ENCODE data around the gene SLC16A12.

Gene SLC16A12, protein sequence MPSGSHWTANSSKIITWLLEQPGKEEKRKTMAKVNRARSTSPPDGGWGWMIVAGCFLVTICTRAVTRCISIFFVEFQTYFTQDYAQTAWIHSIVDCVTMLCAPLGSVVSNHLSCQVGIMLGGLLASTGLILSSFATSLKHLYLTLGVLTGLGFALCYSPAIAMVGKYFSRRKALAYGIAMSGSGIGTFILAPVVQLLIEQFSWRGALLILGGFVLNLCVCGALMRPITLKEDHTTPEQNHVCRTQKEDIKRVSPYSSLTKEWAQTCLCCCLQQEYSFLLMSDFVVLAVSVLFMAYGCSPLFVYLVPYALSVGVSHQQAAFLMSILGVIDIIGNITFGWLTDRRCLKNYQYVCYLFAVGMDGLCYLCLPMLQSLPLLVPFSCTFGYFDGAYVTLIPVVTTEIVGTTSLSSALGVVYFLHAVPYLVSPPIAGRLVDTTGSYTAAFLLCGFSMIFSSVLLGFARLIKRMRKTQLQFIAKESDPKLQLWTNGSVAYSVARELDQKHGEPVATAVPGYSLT

DNA sequence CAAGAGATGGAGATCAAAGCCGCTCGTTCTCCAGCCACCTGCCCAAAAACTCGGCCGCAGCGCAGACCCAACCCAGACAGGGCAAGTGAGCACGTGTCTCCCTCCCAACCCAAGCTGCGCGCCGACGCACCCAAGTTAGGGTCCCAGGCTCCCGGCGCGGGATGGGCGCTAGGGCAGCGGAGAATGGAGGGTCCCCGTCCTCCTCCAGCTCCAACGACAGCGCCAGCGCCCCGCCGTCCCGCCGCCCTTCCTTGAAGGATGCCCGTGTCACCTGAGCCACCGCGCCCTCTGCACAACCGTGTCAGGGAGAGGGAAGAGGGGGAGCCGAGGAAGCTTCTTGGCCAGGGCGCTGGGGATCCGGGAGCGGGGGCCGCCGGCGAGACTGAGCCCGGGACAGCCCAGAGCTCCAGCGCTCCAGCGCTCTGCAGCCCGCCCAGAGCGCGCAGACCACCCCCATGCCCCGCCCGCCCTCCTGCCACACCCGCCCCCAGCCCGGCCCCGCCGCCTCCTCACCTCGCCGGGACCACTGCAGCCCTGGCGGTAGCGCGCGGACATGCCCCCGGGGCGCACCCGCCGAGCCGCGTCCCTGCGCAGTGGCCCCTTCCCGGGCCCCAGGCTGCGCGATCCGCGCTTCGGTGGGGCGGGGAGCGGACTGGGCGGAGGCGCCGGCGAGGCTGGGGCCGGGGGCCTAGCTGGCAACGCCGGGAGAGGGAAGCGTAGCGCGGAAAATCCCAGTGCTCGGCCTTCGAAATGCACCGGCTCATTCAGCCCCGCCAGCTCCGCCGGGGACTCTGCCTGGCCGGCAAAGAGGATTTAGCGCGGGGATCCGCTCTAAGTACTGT lies at the start of gene SLC16A12:
TSS of gene SLC16A12 (minus strand) at position 424 of the 842 bp plus-strand sequence. CDS start 73,016 bp downstream, outside the sequence.
- DNase-seq = no peak

DNA sequence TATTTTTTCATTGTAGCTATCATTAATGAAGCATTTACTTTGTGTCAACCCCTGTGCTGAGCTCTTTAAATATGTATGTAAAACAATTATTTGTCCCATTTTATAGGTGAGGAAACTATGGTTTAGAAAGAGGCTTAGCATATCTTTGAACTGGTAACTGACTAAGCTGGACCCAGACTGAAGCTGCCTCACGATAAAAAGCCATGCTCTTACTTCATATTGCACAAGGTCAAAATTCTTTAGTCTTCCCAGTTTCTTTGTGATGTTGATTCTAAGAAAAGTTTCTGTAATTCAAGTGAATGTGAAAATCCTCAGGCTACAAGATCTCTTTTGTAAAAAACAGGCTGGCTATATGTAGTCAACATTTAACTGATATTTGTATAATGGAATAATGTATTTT lies 46.6 kb upstream of the SLC16A12 start:
- DNase-seq = no peak

DNA sequence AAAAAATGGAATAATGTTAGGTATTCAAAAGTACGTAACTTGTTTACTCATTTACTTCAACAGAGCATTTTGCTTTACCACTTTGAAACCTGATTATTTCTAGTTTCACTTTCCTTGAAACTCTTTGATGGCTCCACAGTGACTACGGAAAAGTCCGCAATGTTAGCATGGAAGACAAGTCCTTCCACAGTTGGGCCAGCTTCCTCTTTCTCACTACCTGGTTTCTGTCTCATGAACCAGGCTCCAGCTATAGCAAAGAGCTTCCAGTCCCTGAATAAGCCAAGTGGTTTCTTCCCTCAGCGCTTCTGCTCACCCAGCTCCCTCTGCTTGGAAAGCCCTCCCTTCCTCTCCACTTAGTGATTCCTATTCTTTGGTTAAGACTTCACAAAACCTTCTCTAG lies 44.8 kb upstream of the SLC16A12 start:
- DNase-seq = no peak

DNA sequence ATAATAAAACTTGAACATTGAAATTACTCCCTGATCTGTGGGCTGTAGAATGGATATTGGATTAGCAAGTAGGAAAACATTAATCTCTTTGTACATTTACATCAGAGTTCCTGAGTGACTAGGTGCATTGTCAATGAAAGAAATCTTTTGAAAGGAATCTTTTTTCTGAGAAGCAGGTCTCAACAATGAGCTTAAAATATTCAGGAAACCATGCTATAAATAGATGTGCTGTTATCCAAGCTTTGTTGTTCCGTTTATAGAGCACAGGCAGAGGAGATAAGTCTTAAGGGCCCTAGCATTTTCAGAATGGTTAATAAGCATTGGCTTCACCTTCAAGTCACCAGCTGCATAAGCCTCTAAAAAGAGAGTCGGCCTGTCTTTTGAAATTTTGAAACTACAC lies 41.3 kb upstream of the SLC16A12 start:
- DNase-seq = no peak

DNA sequence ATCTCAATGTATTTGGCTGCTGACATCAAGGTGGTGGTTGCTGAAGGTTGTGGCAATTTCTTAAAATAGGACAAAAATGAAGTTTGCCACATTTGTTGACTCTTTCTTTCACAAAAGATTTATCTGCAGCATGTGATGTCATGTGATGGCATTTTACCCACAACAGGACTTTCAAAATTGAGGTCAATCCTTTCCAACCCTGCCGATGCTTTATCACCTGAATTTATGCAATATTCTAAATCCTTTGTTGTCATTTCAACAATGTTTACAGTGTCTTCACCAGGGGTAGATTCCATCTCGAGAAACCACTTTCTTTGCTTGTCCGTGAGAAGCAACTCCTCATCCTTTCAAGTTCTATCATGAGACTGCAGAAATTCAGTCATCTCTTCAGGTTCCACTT lies 40.6 kb upstream of the SLC16A12 start:
- DNase-seq = no peak

DNA sequence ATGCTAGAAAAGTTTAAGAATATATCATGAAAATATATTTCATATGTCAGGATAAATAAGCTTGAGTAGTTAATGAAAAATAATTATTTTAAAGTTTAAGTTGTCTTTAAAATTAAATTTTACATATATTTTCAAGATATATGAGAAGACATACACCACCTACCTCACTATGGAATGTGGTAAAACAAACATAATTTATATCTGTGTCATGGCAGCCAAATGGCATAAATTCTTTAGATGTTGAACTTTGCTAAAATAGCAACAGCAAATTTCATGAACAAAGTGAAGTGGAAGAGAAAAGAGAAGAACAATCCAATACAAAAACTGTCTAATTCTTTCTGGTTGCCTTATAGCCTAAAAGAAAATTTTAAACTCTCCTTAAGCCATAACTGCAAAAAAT lies 39.6 kb upstream of the SLC16A12 start:
- no peak for DNase-seq

DNA sequence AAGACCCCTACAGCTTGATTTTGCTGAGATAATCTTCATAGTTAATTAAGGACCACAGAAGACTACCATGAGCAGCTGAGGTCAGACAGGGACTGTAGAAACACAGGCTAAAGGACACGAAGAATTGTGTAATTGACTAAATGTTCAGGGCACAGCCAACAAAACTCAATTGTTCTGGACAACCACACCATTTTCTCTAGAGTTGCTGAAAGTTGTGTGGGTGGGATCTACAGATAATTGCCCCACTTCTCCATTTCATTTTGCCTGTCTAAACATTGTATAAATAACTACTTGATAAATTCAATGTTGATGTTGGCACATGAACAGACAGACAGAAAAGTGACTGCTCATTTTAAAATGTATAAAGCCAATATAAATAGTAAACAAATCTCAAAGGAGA lies 39.0 kb upstream of the SLC16A12 start:
- DNase-seq = no peak

DNA sequence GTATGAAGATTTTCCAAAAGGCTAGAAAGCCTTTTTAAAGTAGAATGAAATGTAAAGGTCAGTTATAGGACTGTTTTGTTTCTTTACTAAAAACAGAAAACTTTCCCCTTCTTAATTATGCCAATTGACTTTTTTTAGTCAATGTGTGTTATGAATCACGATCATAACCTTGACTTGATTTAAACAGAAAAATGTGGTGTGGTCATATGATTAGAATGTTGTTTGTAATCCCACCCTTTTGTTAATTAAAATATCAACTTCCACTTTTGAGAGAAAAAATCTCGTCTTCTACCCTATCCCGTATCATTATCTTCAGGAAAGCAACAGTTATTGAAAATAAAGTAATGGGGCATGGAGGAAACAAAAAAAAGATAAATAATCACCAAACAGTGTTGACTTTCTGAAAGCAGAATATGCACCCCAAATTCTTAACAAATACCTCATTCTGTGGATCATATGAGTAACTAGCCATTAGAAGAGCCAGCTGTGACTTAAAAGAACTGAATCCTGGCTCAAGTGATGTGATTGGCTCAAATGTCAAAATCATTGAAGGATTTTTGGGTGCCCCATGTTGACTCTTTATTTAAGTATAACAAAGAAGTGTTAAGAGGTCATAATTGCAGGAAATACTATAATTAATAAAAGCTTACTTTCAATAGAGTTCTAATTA lies 32.3 kb upstream of the SLC16A12 start:
- DNase-seq = no peak

DNA sequence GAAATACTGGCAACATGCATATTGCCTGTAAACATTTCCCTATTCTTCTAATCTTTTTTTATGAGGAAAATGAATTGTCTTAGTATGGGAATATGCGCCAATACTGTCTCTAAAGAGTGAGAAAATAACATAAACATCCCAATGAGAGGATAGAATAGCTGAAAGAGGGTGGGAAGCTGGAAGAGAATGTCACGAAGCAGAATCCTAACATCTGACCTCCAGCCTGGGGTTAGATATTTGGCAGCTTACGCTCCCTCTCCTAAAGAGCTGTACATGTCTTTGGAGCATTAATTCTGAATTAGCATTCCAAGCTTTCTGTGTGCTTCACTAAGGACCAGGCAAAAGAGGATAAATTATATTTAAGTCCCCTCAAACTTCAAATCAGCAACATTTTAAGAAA lies 31.6 kb upstream of the SLC16A12 start:
- DNase-seq = no peak

DNA sequence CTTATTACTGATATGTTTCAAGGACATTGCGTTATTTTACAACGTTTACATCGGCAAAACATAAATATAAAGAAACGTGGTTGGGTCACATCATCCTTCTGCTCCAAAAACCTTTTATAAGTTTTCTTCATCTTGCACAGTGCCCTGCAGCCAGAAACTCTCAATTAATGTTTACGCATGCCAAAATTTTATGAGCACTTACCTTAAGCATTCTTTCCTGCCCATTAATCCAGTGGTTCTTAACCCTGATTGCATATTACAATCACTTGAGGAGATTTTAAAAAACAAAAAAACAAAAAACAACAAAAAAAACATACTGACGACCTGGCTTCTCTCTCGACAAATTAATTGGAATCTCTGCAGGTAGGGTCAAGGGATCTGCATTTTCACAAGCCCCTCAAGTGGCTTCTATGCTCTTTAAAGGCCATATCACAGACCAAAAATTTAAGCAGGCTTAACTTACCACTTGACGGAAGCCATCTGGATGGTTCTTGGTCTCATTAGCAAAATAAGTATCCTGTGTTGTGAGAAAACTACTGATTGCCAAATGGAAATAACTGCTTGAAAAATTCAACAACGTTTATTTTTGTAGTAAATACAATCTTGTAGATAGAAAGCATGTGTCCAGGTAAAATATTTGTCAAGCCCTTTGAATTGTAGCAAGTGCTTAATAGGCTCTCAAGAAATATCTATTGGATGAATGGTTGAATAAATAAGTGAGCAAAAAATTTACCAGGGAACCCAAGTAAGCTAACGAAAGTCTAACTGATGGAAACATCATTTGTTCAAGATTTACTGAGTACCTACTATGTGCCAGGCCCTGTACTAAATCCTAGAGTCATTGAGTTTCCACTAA lies 30.9 kb upstream of the SLC16A12 start:
- no peak for DNase-seq

DNA sequence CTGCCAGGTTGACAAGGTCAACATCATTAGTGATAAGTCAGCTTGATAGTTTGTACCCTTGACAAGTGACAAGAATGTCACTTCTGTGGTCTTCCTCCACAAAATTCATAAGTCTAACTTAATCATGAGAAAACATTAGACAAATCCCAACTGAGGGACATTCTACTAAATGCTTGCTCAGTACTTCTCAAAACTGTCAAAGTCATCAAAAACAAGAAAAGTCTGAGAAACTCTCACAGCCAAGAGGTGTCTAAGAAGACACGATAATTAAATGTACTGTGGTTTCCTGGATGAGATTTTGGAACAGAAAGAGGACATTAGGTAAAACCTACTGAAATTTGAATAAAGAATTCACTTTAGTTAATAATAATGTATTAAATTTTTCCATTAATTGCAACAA lies 29.8 kb upstream of the SLC16A12 start:
- DNase-seq = no peak

DNA sequence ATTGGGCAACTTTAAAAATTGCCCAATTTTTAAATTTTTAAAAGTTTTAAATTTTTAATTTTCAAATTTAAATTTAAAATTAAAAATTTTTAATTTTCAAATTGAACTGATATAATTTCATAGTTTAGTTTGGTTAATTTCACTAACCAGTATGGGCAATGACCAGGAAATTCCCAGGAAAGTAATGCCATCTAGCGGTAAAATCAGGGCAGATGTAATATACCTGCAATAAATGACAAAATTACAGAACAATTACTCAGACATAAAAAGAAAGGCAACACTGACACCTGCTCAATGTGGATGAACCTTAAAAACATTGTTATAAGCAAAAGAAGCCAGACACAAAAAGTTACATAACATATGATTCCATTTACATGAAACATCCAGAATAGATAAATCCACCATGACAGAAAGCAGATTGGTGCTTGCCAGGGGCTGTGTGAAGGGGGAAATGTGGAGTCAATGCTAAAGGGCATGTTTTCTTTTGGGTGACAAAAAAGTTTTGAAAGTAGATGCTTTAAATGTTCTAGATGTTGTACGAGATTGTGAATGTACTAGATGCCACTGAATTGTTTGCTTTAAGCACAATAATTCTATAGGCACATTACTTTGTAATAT lies 28.6 kb upstream of the SLC16A12 start:
- DNase-seq = no peak

DNA sequence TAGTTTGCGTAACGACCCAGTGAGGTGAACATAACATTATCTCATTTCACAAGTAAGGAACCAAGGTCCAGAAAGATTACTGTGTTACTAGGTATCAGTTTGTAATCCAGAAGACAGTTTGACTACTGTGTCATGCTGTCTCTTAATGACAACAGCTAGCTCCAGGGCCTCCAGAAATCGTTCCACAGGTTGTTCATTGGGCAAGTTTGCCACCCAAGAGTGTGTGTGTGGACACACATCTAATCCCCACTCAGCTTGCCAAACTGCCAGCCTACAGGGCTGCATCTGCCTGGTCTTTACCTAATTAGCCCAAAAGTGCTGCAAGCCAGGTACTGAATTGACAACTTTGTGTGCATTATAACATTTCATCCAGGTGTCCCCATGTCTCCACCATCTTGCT lies 27.9 kb upstream of the SLC16A12 start:
- DNase-seq = no peak

DNA sequence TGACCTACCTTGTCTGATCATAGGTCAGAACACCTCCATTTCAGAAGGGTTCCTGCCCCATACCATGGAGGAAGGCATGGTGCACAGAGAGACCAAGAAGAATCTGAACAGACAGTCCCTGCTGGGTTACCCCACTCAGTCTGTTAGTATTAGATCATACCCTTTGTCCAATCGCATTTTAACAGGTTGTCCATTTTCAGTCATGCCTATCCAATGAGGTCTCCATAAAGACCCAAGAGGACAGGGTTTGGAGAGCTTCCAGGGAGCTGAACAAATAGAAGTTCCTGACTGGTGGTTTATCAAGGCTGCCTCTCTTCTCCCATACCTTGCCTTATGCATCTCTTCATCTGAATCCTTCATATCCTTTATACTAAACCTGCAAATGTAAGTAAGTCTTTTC lies 21.2 kb upstream of the SLC16A12 start:
- DNase-seq = no peak

DNA sequence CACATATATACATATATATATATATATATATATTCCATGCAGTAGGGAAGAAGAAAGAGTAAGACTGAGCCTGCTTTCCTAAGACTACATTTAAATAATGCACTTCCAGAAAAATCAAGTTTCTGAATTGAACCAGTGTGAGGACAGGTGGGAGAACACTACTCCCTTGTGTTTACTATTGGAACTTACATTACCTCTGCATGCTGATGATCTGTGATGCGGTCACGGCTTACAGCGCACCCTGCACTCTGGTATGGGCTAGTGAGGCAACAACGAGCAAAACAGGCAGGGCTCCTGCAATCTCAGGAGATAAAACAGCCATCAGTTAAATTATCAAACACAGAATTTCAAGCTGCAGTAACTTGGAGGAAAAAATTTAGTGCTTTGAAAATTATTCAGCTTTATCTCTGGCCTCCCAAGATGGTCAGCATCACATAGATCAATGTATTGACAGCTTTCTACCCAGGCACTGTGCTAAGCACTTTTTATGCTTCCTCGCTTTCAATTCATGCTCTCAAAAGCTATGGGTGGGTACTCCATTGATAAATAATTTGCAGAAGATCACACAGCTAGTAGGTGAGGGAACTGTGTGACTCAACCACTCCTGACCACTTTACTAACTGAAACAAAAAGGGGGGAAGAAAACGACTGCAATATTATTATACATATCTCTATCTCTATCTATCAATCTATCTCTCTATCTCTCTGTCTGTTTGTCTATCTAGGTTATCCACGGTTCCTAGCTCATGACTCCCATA lies 20.5 kb upstream of the SLC16A12 start:
- DNase-seq = no peak

DNA sequence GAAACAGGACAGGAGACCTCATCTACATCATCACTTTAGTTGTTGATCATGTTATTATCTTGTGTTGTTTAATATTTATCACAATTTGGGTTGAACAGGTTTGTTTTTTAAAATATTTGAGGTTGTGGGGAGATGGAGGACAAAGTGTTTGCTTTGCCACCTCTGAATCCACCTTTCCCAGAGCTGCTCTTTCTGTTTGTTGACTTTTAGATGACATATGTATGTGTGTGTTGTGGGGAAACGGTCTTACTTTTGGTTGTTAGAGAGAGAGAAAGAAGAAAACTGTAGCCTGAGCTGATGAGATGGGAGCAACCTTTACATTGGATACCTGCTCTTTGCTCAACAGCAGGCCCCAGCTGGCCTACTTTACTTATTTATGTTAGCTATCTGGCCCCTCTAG lies 19.0 kb upstream of the SLC16A12 start:
- DNase-seq = no peak

DNA sequence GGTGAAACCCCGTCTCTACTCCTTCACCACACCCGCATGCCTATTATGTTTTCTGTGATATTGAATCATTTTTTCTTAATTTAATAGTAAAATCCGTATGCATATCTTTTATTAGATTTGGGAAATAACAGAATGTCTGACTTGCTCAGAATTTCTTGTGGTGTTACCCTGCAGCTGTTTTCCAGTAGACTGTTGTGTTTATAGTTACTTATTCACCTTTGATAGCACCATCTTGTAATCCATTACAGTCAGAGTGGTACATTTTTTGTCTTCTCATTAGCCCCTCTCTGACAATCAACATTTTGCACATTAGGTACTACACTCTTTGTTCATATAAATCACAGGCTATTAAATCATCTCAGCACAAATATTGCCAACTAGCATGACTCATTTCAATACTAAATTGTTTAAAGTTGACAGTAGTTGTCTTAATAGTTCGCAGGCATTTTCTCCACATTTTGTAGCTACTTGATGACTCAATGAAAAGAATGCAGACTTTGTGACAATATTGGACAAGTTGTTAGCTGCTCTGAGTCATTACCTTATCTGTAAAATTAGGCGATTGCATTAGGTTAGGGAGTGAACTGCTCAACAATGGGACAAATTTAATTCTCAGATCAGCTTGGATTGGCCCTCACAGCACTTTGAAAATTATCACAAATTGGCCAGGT lies 17.8 kb upstream of the SLC16A12 start:
- DNase-seq = no peak

DNA sequence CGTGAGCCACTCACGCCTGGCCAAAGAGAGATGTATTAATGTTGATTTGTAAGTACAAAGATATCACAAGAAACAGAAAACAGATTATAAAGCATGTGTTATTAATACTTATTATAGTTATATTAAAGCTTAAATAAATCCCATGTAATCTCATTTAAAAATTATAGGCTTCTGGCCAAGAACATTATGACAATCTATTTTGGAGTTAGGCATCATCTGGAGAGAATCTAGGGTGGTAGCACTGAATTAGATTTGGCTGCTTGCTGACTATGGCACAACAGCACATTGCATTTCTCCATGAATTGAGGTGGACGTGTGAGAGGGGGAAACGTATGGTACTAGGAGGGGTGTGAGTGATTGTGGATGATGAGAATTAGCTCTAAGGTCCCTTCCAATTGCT lies 16.8 kb upstream of the SLC16A12 start:
- DNase-seq = no peak

DNA sequence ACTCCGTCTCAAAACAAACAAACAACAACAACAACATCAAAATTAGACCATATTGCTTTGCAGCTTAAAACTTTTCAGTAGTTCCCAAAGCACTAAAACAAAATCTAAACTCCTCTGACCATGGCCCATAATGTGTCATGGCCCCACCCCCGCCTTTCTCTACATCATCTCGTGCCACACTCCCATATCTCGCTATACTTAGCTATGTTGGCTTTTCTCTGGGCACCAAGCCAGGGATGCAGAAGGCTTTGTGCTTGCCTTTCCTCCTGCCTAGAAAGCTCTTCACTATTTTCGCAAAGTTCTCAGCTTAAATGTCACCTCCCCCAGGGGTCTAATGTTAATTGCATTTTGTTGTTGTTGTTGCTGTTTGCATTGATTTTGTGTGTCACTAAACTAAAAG lies 15.1 kb upstream of the SLC16A12 start:
- no peak for DNase-seq

DNA sequence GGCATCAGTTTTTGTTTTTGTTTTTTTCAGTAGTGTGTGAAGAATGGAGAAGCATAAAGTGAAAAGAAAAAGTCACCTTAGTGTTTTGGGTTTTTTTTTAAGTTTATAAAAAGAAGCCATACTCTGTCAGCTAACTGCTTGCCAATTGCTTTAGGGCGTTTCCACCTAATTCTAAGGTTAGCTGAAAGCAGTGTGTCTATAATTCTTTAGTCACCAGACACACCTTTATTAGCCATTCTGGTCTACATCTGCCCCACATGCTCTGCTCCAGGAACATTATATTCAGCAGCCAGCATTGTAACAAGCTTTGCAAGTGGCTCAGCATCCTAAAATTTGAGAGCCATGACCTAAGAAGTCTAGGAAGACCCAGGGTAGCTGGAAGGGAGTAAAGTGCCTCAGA lies 14.1 kb upstream of the SLC16A12 start:
- no peak for DNase-seq

DNA sequence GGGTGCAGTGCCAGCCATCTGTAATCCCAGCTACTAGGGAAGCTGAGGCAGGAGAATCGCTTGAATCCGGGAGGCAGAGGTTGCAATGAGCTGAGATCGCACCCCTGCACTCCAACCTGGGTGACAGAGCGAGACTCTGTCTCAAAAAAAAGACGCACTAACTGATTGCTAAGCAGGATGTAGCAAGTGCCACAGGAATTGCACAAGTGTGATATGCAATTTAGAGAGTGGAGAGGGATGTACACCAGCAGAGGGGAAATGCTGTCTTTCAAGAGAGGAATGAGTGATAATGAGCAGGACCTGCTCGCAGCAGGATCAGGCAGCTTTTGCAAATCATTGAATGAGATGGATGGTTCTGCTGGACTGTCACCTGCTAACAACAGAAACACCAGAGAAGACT lies 13.3 kb upstream of the SLC16A12 start:
- no peak for DNase-seq
